ENCODE results near the gene CDC42BPB.

DNA sequence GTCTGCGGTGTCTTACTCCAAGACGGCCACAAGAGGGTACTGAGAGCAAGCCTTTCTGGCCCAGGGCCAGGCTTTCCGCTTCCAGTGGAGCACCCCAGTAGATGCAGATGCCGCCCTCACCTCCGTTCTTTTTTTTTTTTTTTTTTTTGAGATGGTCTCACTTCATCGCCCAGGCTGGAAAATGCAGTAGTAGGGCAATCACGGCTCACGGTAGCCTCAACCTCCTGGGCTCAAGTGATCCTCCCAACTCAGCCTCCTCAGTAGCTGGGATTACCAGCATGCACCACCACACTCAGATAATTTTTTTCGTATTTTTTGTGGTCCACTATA is 21.0 kb upstream of the CDC42BPB start:
- peak; percentile 49 for TF ChIP-seq CTCF (IDR thresholded peaks at IDR 0.05; ENCODE audit: low read length)
- TF ChIP-seq EZH2 (optimal IDR thresholded peaks at IDR 0.05; ENCODE audit: low read depth, low read length) = no peak
- no peak for TF ChIP-seq EZH2phosphoT487 (IDR thresholded peaks at IDR 0.05; ENCODE audit: low read length)
